Measurements from ENCODE around the gene GALNT16. TPM values are rescaled to one million over a fixed set of nuclear protein-coding genes. Genes with fewer than 3 reads are reported as not detected.

GALNT16 gene
- total and polyA plus RNA-seq, 2 of the 8 experiments (the other 6 are each of a cell fraction or from before 2014, with no cell fraction given), result 5.4 to 6.3 TPM

DNA sequence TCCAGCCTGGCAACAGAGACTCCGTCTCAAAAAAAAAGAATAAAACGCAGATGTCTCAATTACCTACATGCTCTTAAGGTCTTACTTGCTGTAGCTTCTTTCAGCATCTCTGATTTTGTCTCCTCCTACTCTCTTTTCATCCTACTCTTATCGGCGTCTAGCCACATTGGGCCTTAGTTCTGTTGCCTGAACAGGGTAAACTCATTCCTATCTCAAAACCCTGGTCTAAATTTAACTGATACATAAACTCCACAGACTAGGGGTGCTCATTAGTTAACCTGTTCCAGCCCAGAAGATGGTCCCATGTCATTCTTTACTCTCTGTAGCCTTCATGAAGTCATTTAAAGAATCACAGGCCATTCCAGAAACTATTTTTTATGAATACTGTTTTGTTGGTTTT, 35.0 kb upstream of the GALNT16 start:
- Histone ChIP-seq H3K23me2 (ENCODE audit: low read depth, low read length) (no peaks in the 10 kb centered on the region), H2BK5ac (ENCODE audit: low read depth, low read length) (no peak overlapping the region), H3K23ac (ENCODE audit: insufficient read length) (no peak overlapping the region), H3K18ac (ENCODE audit: extremely low read depth, low read length) (no peak overlapping the region), H3K79me1 (ENCODE audit: low read depth, low read length) (no peaks in the 10 kb centered on the region), H3K4ac (replicated peaks; ENCODE audit: insufficient read length, low read depth, low read length) (no peak overlapping the region), H3K79me2 (ENCODE audit: control insufficient read depth in 1 of 2, insufficient read depth in 2 of 2, low read length in 2 of 2) (no peaks in the 10 kb centered on the region), H4K5ac (ENCODE audit: insufficient read length, low read depth, low read length) (no peak overlapping the region), H3K14ac (ENCODE audit: insufficient read length) (no peak overlapping the region), H3K4me3 (ENCODE audit: extremely low read depth in 1 of 4, insufficient read depth in 2 of 4, low read depth in 3 of 4, low read length in 4 of 4) (no peak overlapping the region), H3K27me3 (replicated peaks in 1 of 4; ENCODE audit: control insufficient read depth in 3 of 4, extremely low read depth in 1 of 4, insufficient read depth in 3 of 4, low read length in 3 of 4) (no peaks in the 10 kb centered on the region), H3K27ac (ENCODE audit: low read depth, low read length) (no peak overlapping the region), H2AK5ac (ENCODE audit: low read depth, low read length) (no peak overlapping the region), H2BK20ac (ENCODE audit: low read length) (no peak overlapping the region), H2BK15ac (ENCODE audit: low read length) (no peak overlapping the region), H4K8ac (ENCODE audit: extremely low read depth, insufficient read depth, low read length) (no peak overlapping the region), H3K4me2 (ENCODE audit: insufficient read depth in 1 of 2, low read depth in 2 of 2, low read length in 2 of 2) (no peak overlapping the region), H3K4me1 (replicated peaks in 1 of 4; ENCODE audit: control insufficient read depth in 3 of 4, insufficient read depth in 4 of 4, low read length in 3 of 4) (no peaks in the 10 kb centered on the region), H4K91ac (replicated peaks; ENCODE audit: insufficient read length, low read length) (no peak overlapping the region), H3K9ac (replicated peaks in 1 of 4; ENCODE audit: extremely low read depth in 1 of 4, low read depth in 3 of 4, low read length in 3 of 4) (no peak overlapping the region), H3K36me3 (ENCODE audit: control insufficient read depth in 2 of 4, insufficient read depth in 4 of 4, low read length in 3 of 4) (peaks cover 0 to 7% (median 0%) of the 10 kb centered on the region in 4 experiments; a peak in 2 of 8 replicates), H2BK12ac (ENCODE audit: low read depth, low read length) (no peak overlapping the region), H4K20me1 (replicated peaks in 1 of 2; ENCODE audit: control insufficient read depth in 1 of 2, insufficient read depth in 2 of 2, low read length in 2 of 2) (peaks cover 1 to 2% of the 10 kb centered on the region in 2 experiments), H2AFZ (ENCODE audit: low read length) (no peak overlapping the region), H3K9me3 (ENCODE audit: insufficient read depth in 2 of 2, low read depth in 1 of 2, low read length in 1 of 2) (no peaks in the 10 kb centered on the region), H2BK120ac (replicated peaks; ENCODE audit: low read depth, low read length) (no peak overlapping the region), H3K56ac (replicated peaks; ENCODE audit: insufficient read length, low read depth, low read length) (no peak overlapping the region)
- FAIRE-seq, result no peak
- WGBS, 2 experiments (ENCODE audit: extremely low coverage in 1 of 2, insufficient coverage in 1 of 2, insufficient read length in 1 of 2, insufficient replicate concordance in 2 of 2, low coverage in 1 of 2, low lambda C conversion rate in 2 of 2, missing lambda C conversion rate in 1 of 2), result 96% methylated on average over 4 of the region's 4 CpGs; no CpG with 5 or more reads in 1 of the 2 experiments
- CTCF ChIA-PET (ENCODE audit: partially characterized antibody), result interaction anchor here (1.4 to 2.3 kb wide), 2 partner anchors 18 to 122 kb away, joined by 4 to 9 read pairs; no protein-coding TSS in a partner anchor
- no peak for TF ChIP-seq GABPA (IDR thresholded peaks at IDR 0.05; ENCODE audit: borderline replicate concordance, insufficient read depth, low read length)
- POLR2A ChIA-PET (ENCODE audit: partially characterized antibody), result no interaction called here
- DNase-seq (ENCODE audit: low read depth in 1 of 2, low spot score in 2 of 2), result no peak

Data from H1 (cell line).